HCT116 (cell line): ENCODE results near the gene MLC1. TPM values are rescaled to one million over a fixed set of nuclear protein-coding genes. Genes with fewer than 3 reads are reported as not detected.

Experiments
- ATAC-seq: fragments of 200-7000 bp; cut with Tn5 transposase; 2 replicates; pipeline ENCODE4 v1.9.1; 2020; ENCODE audit warnings: mild to moderate bottlenecking, moderate library complexity
- BruUV-seq: library from RNA; stranded (reverse); fragments of 400-500 nt; replicated peaks from 2 replicates; lab custom pipeline; 2021; lab: Mats Ljungman, UMichigan
- CTCF ChIA-PET: fragments of 300-600 bp; sonication (Branson Sonifier 250); formaldehyde crosslinking; loops from one replicate; lab custom pipeline; 2021; ENCODE audit warnings: antibody characterized with exemption; lab: Charles Lee
- POLR2A ChIA-PET: fragments of 300-600, 350-600 bp; sonication (Branson Sonifier 250); formaldehyde crosslinking; loops from one replicate; lab custom pipeline; 2021; ENCODE audit warnings: antibody characterized with exemption; lab: Charles Lee
- RAD21 ChIA-PET, 2 experiments: fragments of 300-600 bp; sonication (Branson Sonifier 250); formaldehyde crosslinking; loops; one replicate each; lab custom pipeline; 2023; ENCODE audit warnings: low total read pairs in 2 of 2; ENCODE audit not compliant: uncharacterized antibody in 2 of 2, unreplicated experiment in 2 of 2, low non-redundant PET in 1 of 2; lab: Charles Lee
- DNase-seq: peaks from one replicate; pipeline ENCODE4 v3.0.0-alpha.2; 2010; ENCODE audit warnings: low read depth, low spot score
- H2AFZ ChIP-seq: fragments of 200-600 bp; shearing (Covaris generic), sonication (generic); 2 replicates; pipeline ENCODE4 v1.6.1; 2017; ENCODE audit warnings: low read depth, mixed run types, mixed read lengths, antibody characterized with exemption, low read length; ENCODE audit not compliant: poor library complexity, severe bottlenecking
- H3K27ac ChIP-seq: 2 replicates; pipeline ENCODE4 v1.5.1; 2012; ENCODE audit warnings: low read depth, low read length
- H3K27me3 ChIP-seq: fragments of 200-600 bp; sonication (generic); 2 replicates; pipeline ENCODE4 v1.6.1; 2016; ENCODE audit warnings: mixed run types, low read length, mixed read lengths; ENCODE audit not compliant: insufficient read depth
- H3K36me3 ChIP-seq, 2 experiments: fragments of 200-500 bp in 1 of 2; fragments of 200-600 bp in 1 of 2; sonication (Bioruptor generic) in 1 of 2; sonication (generic) in 1 of 2; 2 replicates each; pipeline versions ENCODE4 v1.5.1 to v1.6.1; 2014 to 2016; ENCODE audit warnings: low read length in 2 of 2, inconsistent platforms in 1 of 2, mixed read lengths in 1 of 2, mixed run types in 1 of 2; ENCODE audit not compliant: insufficient read depth in 2 of 2, control insufficient read depth in 1 of 2
- H3K4me1 ChIP-seq, 2 experiments: fragments of 200-600 bp in 1 of 2; sonication (generic) in 1 of 2; 2 replicates each; pipeline versions ENCODE4 v1.5.1 to v1.6.1; 2012 to 2017; ENCODE audit warnings: low read length in 2 of 2, inconsistent platforms in 1 of 2, mild to moderate bottlenecking in 1 of 2, mixed read lengths in 1 of 2, mixed run types in 1 of 2, moderate library complexity in 1 of 2; ENCODE audit not compliant: insufficient read depth in 2 of 2, control insufficient read depth in 1 of 2
- H3K4me2 ChIP-seq: fragments of 200-600 bp; sonication (generic); 2 replicates; pipeline ENCODE4 v1.6.1; 2017; ENCODE audit warnings: mixed run types, low read length, mixed read lengths
- H3K4me3 ChIP-seq, 2 experiments: fragments of 200-600 bp in 1 of 2; sonication (generic) in 1 of 2; replicated peaks in 1 of 2; 2 replicates each; pipeline ENCODE4 v1.5.1; 2011 to 2016; ENCODE audit warnings: low read length in 2 of 2, control low read depth in 1 of 2, low read depth in 1 of 2, mild to moderate bottlenecking in 1 of 2, mixed read lengths in 1 of 2, mixed run types in 1 of 2
- H3K79me2 ChIP-seq: fragments of 200-600 bp; sonication (generic); 2 replicates; pipeline ENCODE4 v1.6.1; 2017; ENCODE audit warnings: mild to moderate bottlenecking, mixed run types, low read length, moderate library complexity, mixed read lengths; ENCODE audit not compliant: insufficient read depth
- H3K9ac ChIP-seq: fragments of 200-600 bp; sonication (generic); 2 replicates; pipeline ENCODE4 v1.6.1; 2016; ENCODE audit warnings: low read length, mixed read lengths
- H3K9me2 ChIP-seq: fragments of 200-600 bp; sonication (generic), shearing (Covaris generic); 2 replicates; pipeline ENCODE4 v1.6.1; 2017; ENCODE audit warnings: mixed run types, mild to moderate bottlenecking, moderate library complexity; ENCODE audit not compliant: insufficient read depth
- H3K9me3 ChIP-seq, 2 experiments: fragments of 200-500 bp in 1 of 2; fragments of 200-600 bp in 1 of 2; sonication (Bioruptor generic) in 1 of 2; sonication (generic) in 1 of 2; 2 replicates each; pipeline ENCODE4 v1.6.1; 2014 to 2017; ENCODE audit warnings: low read length in 2 of 2, mixed read lengths in 2 of 2, inconsistent platforms in 1 of 2, low read depth in 1 of 2, mild to moderate bottlenecking in 1 of 2, mixed run types in 1 of 2, moderate library complexity in 1 of 2; ENCODE audit not compliant: control insufficient read depth in 1 of 2, insufficient read depth in 1 of 2
- H4K20me1 ChIP-seq: fragments of 200-600 bp; sonication (generic), shearing (Covaris generic); 2 replicates; pipeline ENCODE4 v1.6.1; 2017; ENCODE audit warnings: mixed run types, mild to moderate bottlenecking, moderate library complexity; ENCODE audit not compliant: insufficient read depth
- ATF3 ChIP-seq: IDR thresholded peaks from 2 replicates; pipeline ENCODE4 v1.6.1; 2012
- CBX3 ChIP-seq: IDR thresholded peaks from 2 replicates; pipeline ENCODE4 v1.6.1; 2012; ENCODE audit warnings: low read depth
- EGR1 ChIP-seq: IDR thresholded peaks from 2 replicates; pipeline ENCODE4 v1.6.1; 2012; ENCODE audit warnings: low read depth
- ELF1 ChIP-seq: IDR thresholded peaks from 2 replicates; pipeline ENCODE4 v1.6.1; 2012; ENCODE audit warnings: low read depth, borderline replicate concordance
- EZH2 ChIP-seq: fragments of 200-600 bp; sonication (generic); IDR thresholded peaks from 2 replicates; pipeline ENCODE4 v1.6.1; 2017; ENCODE audit warnings: antibody characterized with exemption, mixed run types
- EZH2phosphoT487 ChIP-seq: fragments of 200-600 bp; IDR thresholded peaks from 2 replicates; pipeline ENCODE4 v1.6.1; 2018; ENCODE audit warnings: antibody characterized with exemption, borderline replicate concordance
- FOSL1 ChIP-seq: IDR thresholded peaks from 2 replicates; pipeline ENCODE4 v1.6.1; 2012; ENCODE audit warnings: low read depth
- JUND ChIP-seq: IDR thresholded peaks from 2 replicates; pipeline ENCODE4 v1.6.1; 2012
- POLR2A ChIP-seq: IDR thresholded peaks from 2 replicates; pipeline ENCODE4 v1.7.0; 2011; ENCODE audit warnings: borderline replicate concordance; ENCODE audit not compliant: insufficient read depth, insufficient read length; ENCODE audit errors: extremely low read depth
- POLR2AphosphoS5 ChIP-seq: IDR thresholded peaks from 2 replicates; pipeline ENCODE4 v1.6.1; 2011; ENCODE audit warnings: mild to moderate bottlenecking, low read depth, low read length, moderate library complexity
- SIN3A ChIP-seq: IDR thresholded peaks from 2 replicates; pipeline ENCODE4 v1.6.1; 2012; ENCODE audit warnings: low read depth
- SP1 ChIP-seq: IDR thresholded peaks from 2 replicates; pipeline ENCODE4 v1.6.1; 2012; ENCODE audit warnings: low read depth
- SRF ChIP-seq: IDR thresholded peaks from 2 replicates; pipeline ENCODE4 v1.6.1; 2012; ENCODE audit warnings: low read depth
- TCF7L2 ChIP-seq: IDR thresholded peaks from 2 replicates; pipeline ENCODE4 v1.7.0; 2011; ENCODE audit warnings: borderline replicate concordance, inconsistent platforms; ENCODE audit not compliant: insufficient read depth, insufficient read length; ENCODE audit errors: extremely low read depth
- YY1 ChIP-seq: IDR thresholded peaks from 2 replicates; pipeline ENCODE4 v1.6.1; 2011; ENCODE audit warnings: low read length, low read depth, moderate library complexity, mild to moderate bottlenecking; ENCODE audit not compliant: insufficient replicate concordance; ENCODE audit errors: extremely low read depth
- ZBTB33 ChIP-seq: IDR thresholded peaks from 2 replicates; pipeline ENCODE4 v1.6.1; 2011; ENCODE audit warnings: mild to moderate bottlenecking, low read length, moderate library complexity; ENCODE audit not compliant: insufficient replicate concordance; ENCODE audit errors: extremely low read depth
- ZFX ChIP-seq: fragments of 450-650 bp; IDR thresholded peaks from 2 replicates; pipeline ENCODE4 v1.6.1; 2017
- ZNF274 ChIP-seq: fragments of 200-500 bp; sonication (Bioruptor generic); IDR thresholded peaks from 2 replicates; pipeline ENCODE4 v1.6.1; 2014; ENCODE audit warnings: mild to moderate bottlenecking, low read depth, low read length, inconsistent platforms
- intact Hi-C: fragments of 100-400 bp; cut with micrococcal nuclease; formaldehyde crosslinking; loops from 2 replicates; pipeline ENCODE4 v1.10.0; 2022
- total RNA-seq: library from RNA; stranded (reverse); gene quantifications from one replicate; pipeline ENCODE4 v1.2.1, GENCODE V29; 2021; ENCODE audit not compliant: unreplicated experiment
- TF ChIP-seq, protein P1 (sequence below): IDR thresholded peaks from 2 replicates; pipeline ENCODE4 v1.6.1; 2012; ENCODE audit warnings: low read depth
- TF ChIP-seq, protein P2 (sequence below): IDR thresholded peaks from 2 replicates; pipeline ENCODE4 v1.6.1; 2012

Gene MLC1
- total RNA-seq, 1 experiment from 2014 or later = not detected

DNA sequence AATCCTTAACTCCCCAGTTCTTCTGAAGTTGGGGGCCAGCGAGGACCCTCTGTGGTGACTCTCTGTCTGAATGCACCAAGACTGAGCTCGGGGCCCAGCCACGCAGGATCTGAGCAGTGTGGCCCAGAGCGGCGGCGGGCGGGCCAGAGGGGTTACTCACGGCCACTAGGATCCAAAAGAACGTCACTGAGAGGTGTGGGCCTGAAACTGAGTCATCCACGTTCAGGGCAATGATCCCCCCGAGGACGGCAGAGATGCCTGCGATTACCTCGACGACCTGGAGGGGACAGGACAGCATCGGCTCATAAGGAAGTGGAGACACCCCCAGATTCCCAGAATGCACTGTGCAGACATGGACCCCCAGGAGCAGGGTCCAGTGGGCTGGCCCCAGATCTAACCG, 11.2 kb downstream of the MLC1 start:
- H4K20me1 ChIP-seq = no peaks in the 10 kb centered on the region
- H2AFZ ChIP-seq = no peak overlapping the region
- H3K27ac ChIP-seq = no peak overlapping the region
- POLR2A ChIA-PET = no interaction called here
- RAD21 ChIA-PET = no interaction called here
- BruUV-seq = no TSS peak
- peaks cover 0 to 11% of the 10 kb centered on the region in 2 experiments; a peak in 2 of 4 replicates for H3K4me1 ChIP-seq
- H3K9me3 ChIP-seq = no peaks in the 10 kb centered on the region
- ATAC-seq (peak; percentile 54; the same call in 1 of the 2 replicates), DNase-seq (no peak)
- CTCF ChIA-PET = interaction anchor here (0.8 kb wide), 1 partner anchor 75 kb away, joined by 3 read pairs; no protein-coding TSS in a partner anchor
- H3K4me2 ChIP-seq = no peak overlapping the region
- H3K4me3 ChIP-seq = no peak overlapping the region
- intact Hi-C loops = no loop called here
- H3K27me3 ChIP-seq = no peaks in the 10 kb centered on the region
- TF ChIP-seq POLR2A = no peak
- no peak for TF ChIP-seq SIN3A
- TF ChIP-seq EZH2 = no peak
- TF ChIP-seq, protein P1, sequence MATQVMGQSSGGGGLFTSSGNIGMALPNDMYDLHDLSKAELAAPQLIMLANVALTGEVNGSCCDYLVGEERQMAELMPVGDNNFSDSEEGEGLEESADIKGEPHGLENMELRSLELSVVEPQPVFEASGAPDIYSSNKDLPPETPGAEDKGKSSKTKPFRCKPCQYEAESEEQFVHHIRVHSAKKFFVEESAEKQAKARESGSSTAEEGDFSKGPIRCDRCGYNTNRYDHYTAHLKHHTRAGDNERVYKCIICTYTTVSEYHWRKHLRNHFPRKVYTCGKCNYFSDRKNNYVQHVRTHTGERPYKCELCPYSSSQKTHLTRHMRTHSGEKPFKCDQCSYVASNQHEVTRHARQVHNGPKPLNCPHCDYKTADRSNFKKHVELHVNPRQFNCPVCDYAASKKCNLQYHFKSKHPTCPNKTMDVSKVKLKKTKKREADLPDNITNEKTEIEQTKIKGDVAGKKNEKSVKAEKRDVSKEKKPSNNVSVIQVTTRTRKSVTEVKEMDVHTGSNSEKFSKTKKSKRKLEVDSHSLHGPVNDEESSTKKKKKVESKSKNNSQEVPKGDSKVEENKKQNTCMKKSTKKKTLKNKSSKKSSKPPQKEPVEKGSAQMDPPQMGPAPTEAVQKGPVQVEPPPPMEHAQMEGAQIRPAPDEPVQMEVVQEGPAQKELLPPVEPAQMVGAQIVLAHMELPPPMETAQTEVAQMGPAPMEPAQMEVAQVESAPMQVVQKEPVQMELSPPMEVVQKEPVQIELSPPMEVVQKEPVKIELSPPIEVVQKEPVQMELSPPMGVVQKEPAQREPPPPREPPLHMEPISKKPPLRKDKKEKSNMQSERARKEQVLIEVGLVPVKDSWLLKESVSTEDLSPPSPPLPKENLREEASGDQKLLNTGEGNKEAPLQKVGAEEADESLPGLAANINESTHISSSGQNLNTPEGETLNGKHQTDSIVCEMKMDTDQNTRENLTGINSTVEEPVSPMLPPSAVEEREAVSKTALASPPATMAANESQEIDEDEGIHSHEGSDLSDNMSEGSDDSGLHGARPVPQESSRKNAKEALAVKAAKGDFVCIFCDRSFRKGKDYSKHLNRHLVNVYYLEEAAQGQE = no peak
- no peak for TF ChIP-seq ELF1
- TF ChIP-seq ZFX = no peak
- TF ChIP-seq FOSL1 = no peak
- TF ChIP-seq ZBTB33 = no peak
- no peak for TF ChIP-seq EZH2phosphoT487
- TF ChIP-seq CBX3 = no peak
- no peak for TF ChIP-seq POLR2AphosphoS5
- no peak for TF ChIP-seq JUND
- no peak for TF ChIP-seq TCF7L2
- no peak for TF ChIP-seq ZNF274
- no peak for TF ChIP-seq YY1
- TF ChIP-seq, protein P2, sequence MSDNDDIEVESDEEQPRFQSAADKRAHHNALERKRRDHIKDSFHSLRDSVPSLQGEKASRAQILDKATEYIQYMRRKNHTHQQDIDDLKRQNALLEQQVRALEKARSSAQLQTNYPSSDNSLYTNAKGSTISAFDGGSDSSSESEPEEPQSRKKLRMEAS = no peak
- no peak for TF ChIP-seq SP1
- TF ChIP-seq EGR1 = no peak
- TF ChIP-seq ATF3 = no peak
- no peak for TF ChIP-seq SRF
- no peaks in the 10 kb centered on the region for H3K36me3 ChIP-seq
- no peak overlapping the region for H3K9ac ChIP-seq
- H3K9me2 ChIP-seq = no peaks in the 10 kb centered on the region
- H3K79me2 ChIP-seq = no peaks in the 10 kb centered on the region
